Measurements from ENCODE around the gene NME7. TPM values are rescaled to one million over a fixed set of nuclear protein-coding genes. Genes with fewer than 3 reads are reported as not detected.

Gene NME7
- total RNA-seq, 1 experiment from 2014 or later: 9.0 TPM

DNA sequence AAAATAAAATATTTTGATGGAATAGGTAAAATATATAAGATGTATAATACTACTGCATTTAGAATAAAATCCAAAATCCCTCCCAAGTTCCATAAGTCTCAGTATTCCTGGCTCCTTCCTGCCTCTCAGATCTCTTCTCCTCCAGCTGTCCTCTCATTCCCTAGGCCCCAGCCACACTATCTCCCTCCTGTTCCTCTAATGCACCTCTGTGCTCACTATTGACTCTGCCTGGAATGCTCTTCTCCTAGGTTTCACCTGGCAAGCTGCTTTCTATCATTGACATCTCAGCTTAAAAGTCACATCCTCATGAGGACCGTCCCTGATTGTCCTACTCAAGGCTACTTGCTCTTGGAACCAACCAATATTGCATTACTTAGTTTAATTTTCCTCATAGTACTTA, 7.2 kb downstream of the NME7 start:
- H3K9me3 Mint-ChIP-seq (ENCODE audit: unreplicated experiment): no peaks in the 10 kb centered on the region
- CTCF ChIA-PET: interaction anchor here (1.1 kb wide), 1 partner anchor 12 kb away, joined by 4 read pairs; no protein-coding TSS in a partner anchor
- no peaks in the 10 kb centered on the region for H3K36me3 Mint-ChIP-seq (ENCODE audit: insufficient read depth, unreplicated experiment)
- Histone ChIP-seq H3K9me3 (no peaks in the 10 kb centered on the region), H3K36me3 (ENCODE audit: control insufficient read depth, insufficient read depth, low read length) (no peaks in the 10 kb centered on the region), H3K4me3 (ENCODE audit: low read depth, low read length) (no peak overlapping the region), H3K4me1 (no peaks in the 10 kb centered on the region), H3K27me3 (replicated peaks; ENCODE audit: control insufficient read depth, insufficient read depth, low read length) (no peaks in the 10 kb centered on the region)
- POLR2A ChIA-PET: no interaction called here
- H3K4me3 Mint-ChIP-seq (ENCODE audit: unreplicated experiment): no peak overlapping the region
- no peak for DNase-seq
- no peak overlapping the region for H3K27ac Mint-ChIP-seq (ENCODE audit: unreplicated experiment)
- intact Hi-C loops (cut with micrococcal nuclease; ENCODE audit: unreplicated experiment): no loop called here
- BruUV-seq (replicated peaks): no TSS peak
- TF ChIP-seq, protein P1, sequence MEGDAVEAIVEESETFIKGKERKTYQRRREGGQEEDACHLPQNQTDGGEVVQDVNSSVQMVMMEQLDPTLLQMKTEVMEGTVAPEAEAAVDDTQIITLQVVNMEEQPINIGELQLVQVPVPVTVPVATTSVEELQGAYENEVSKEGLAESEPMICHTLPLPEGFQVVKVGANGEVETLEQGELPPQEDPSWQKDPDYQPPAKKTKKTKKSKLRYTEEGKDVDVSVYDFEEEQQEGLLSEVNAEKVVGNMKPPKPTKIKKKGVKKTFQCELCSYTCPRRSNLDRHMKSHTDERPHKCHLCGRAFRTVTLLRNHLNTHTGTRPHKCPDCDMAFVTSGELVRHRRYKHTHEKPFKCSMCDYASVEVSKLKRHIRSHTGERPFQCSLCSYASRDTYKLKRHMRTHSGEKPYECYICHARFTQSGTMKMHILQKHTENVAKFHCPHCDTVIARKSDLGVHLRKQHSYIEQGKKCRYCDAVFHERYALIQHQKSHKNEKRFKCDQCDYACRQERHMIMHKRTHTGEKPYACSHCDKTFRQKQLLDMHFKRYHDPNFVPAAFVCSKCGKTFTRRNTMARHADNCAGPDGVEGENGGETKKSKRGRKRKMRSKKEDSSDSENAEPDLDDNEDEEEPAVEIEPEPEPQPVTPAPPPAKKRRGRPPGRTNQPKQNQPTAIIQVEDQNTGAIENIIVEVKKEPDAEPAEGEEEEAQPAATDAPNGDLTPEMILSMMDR (IDR thresholded peaks at IDR 0.05; ENCODE audit: insufficient read depth in 1 of 2, low read depth in 1 of 2, low read length in 1 of 2, severe bottlenecking in 1 of 2, unreplicated experiment in 1 of 2): no peak
- H3K27me3 Mint-ChIP-seq (ENCODE audit: insufficient read depth, unreplicated experiment): no peaks in the 10 kb centered on the region
- H3K4me1 Mint-ChIP-seq (ENCODE audit: low read depth, unreplicated experiment): peaks cover 6% of the 10 kb centered on the region

DNA sequence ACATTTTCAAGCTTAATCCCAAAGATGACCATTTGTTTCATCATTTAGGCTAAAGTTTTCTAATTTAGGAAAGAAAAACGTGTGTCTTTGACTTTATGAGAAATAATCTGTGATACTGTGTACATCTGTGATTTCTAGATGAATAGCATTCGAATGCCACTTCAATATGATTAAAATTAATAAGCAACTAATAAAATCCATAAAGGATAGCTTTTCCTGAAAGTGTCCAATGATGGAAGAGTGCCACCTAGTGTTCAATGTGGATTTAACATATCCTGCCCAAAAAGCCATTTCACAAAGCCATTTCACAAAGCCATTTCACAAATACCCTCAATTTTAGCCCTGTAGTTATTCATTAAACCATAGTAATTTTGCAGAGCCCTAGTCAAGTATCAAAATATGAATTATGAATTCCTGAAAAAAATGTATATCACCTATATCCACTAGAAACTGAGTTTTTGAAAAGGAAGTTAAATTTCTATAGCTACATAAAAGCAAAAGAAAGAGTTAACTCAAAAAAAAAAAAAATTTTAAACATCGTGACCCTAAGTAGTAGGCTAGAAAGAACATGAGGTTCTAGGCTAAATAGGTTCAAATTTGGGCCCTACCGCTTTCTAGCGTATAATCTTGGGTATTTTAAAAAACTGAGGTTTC, 19.1 kb downstream of the NME7 start:
- no peaks in the 10 kb centered on the region for H3K36me3 Mint-ChIP-seq (ENCODE audit: insufficient read depth, unreplicated experiment)
- Histone ChIP-seq H3K27me3 (replicated peaks; ENCODE audit: control insufficient read depth, insufficient read depth, low read length) (no peaks in the 10 kb centered on the region), H3K4me1 (peaks cover 30% of the 10 kb centered on the region), H3K9me3 (no peaks in the 10 kb centered on the region), H3K36me3 (ENCODE audit: control insufficient read depth, insufficient read depth, low read length) (no peaks in the 10 kb centered on the region), H3K4me3 (ENCODE audit: low read depth, low read length) (no peak overlapping the region)
- peak in 1 of 2 experiments; percentile 62 for DNase-seq
- CTCF ChIA-PET: interaction anchor here (0.6 to 1.5 kb wide), 12 partner anchors 12 to 1006 kb away, joined by 3 to 41 read pairs (median 6); partner anchors contain the start of genes BLZF1 and NME7
- peaks cover 34% of the 10 kb centered on the region for H3K4me1 Mint-ChIP-seq (ENCODE audit: low read depth, unreplicated experiment)
- no peak overlapping the region for H3K27ac Mint-ChIP-seq (ENCODE audit: unreplicated experiment)
- no TSS peak for BruUV-seq (replicated peaks)
- no peaks in the 10 kb centered on the region for H3K27me3 Mint-ChIP-seq (ENCODE audit: insufficient read depth, unreplicated experiment)
- POLR2A ChIA-PET: interaction anchor here (1.1 kb wide), 1 partner anchor 745 kb away, joined by 3 read pairs; no protein-coding TSS in a partner anchor
- H3K4me3 Mint-ChIP-seq (ENCODE audit: unreplicated experiment): no peak overlapping the region
- no peaks in the 10 kb centered on the region for H3K9me3 Mint-ChIP-seq (ENCODE audit: unreplicated experiment)
- TF ChIP-seq, protein P1 (IDR thresholded peaks at IDR 0.05; ENCODE audit: insufficient read depth in 1 of 2, low read depth in 1 of 2, low read length in 1 of 2, severe bottlenecking in 1 of 2, unreplicated experiment in 1 of 2): peak; percentile 67 to 78
- intact Hi-C loops (cut with micrococcal nuclease; ENCODE audit: unreplicated experiment): loop anchor here (1.0 to 5.0 kb wide), 7 partner anchors 146 to 1006 kb away; no protein-coding TSS in a partner anchor

DNA sequence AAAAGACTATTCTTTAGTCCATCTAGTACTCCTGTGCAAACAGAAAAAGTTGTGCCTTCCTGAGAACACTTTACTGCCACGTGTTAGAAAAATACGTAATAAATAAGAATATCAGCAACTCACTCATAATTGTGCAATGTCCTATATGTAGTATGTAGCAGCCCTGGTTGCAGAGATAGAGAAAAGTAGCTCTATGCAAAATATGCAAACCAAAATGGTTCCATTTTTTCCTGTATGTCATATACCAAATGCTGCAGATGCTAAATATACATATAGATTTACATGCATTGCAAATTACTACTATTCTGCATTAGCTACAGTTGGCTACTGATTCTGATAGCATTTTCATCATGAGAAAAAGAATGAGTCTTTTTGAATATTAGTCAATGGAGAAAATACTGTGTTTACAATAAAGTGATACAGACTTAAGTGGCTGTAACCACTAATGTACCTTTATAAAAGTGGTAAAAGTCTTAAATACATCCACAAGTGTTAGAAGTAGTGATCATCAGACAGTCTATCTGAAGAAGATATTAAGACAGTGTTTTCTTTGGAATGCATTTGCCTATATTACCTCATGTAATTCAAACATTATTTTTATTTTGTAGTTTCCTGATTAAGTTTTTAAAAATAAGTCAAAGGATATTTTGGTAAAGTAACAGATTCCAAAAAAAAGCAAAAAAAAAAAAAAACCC, 19.8 kb downstream of the NME7 start:
- peaks cover 30% of the 10 kb centered on the region for H3K4me1 ChIP-seq
- H3K9me3 Mint-ChIP-seq (ENCODE audit: unreplicated experiment): no peaks in the 10 kb centered on the region
- H3K27ac Mint-ChIP-seq (ENCODE audit: unreplicated experiment): no peak overlapping the region
- ChIA-PET CTCF (interaction anchor here (0.6 to 1.5 kb wide), 10 partner anchors 13 to 1005 kb away, joined by 3 to 41 read pairs (median 6); partner anchors contain the start of genes BLZF1 and NME7), POLR2A (interaction anchor here (1.1 kb wide), 1 partner anchor 745 kb away, joined by 3 read pairs; no protein-coding TSS in a partner anchor)
- intact Hi-C loops (cut with micrococcal nuclease; ENCODE audit: unreplicated experiment): loop anchor here (1.0 to 5.0 kb wide), 7 partner anchors 146 to 1006 kb away; no protein-coding TSS in a partner anchor
- no peak overlapping the region for H3K4me3 ChIP-seq (ENCODE audit: low read depth, low read length)
- no peaks in the 10 kb centered on the region for H3K9me3 ChIP-seq
- no peaks in the 10 kb centered on the region for H3K36me3 ChIP-seq (ENCODE audit: control insufficient read depth, insufficient read depth, low read length)
- H3K4me1 Mint-ChIP-seq (ENCODE audit: low read depth, unreplicated experiment): peaks cover 34% of the 10 kb centered on the region
- BruUV-seq (replicated peaks): no TSS peak
- H3K27me3 ChIP-seq (replicated peaks; ENCODE audit: control insufficient read depth, insufficient read depth, low read length): no peaks in the 10 kb centered on the region
- H3K27me3 Mint-ChIP-seq (ENCODE audit: insufficient read depth, unreplicated experiment): no peaks in the 10 kb centered on the region
- DNase-seq: no peak
- TF ChIP-seq, protein P1 (IDR thresholded peaks at IDR 0.05; ENCODE audit: insufficient read depth in 1 of 2, low read depth in 1 of 2, low read length in 1 of 2, severe bottlenecking in 1 of 2, unreplicated experiment in 1 of 2): no peak
- H3K4me3 Mint-ChIP-seq (ENCODE audit: unreplicated experiment): no peak overlapping the region
- H3K36me3 Mint-ChIP-seq (ENCODE audit: insufficient read depth, unreplicated experiment): no peaks in the 10 kb centered on the region
